Measurements from ENCODE around the gene NT5DC2.
"Not testable (repeated sequence)": the region's sequence is repeated elsewhere in the genome, so short reads cannot be mapped to it uniquely, and the experiment has no call there.

The NT5DC2 gene

DNA sequence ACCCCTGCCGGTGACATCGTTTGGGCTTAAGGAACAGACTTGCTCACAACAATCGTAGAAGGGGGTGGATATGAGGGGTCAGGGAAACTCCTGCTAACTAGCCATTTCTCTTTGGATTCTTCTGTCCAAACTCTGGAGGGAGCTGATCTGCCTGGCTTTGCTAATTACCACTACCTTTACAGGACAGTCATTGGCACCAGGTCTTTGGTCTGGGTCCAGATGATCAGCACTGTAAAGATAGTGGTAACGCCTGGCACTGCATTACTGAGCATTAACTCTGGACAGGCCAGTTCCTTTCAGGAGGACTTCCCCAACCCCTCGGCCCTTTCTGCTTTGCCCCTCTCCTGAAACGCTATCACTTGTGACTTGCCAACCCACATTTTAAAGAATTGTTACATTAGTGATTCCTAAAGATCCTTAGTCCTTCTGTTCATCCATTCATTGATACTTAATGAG is 3.5 kb upstream of the NT5DC2 start:
- no peak for DNase-seq (ENCODE audit: low read depth, low spot score)

DNA sequence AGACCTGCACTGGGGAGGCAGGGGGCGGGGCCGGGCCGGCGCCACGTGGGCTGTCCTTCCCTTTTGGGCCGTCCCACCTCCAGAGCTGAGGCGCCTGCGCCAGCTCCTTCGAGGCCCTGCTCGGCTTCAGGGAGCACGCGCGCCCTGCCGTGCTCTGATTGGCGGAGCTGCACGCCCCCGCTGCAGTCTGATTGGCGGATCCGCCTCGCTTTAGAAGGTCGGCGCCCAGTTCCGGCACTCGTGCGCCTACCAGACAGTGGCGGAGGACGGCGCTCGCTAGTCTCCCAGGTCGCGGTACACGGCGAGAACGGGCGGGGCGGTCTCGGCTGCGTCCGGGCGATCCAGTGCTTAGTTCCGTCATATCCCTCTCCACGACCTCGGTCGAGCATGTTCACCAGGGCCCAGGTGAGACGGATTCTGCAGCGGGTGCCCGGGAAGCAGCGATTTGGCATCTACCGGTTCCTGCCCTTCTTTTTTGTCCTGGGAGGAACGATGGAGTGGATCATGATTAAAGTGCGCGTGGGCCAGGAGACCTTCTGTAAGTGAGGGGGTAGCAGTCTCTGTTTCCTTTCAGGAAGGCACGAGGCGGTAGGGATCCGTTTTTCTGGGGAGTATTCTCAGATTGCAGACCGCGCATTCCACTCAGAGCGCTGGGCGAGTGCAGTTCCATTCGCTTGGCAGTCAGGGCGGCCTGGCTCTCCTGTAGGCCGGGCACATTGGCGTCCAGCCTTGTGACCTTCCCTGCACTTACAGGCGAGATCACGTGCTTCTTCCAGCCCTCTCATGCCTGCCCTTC is 2.9 kb upstream of the NT5DC2 start, which contains the start of gene UQCC5:
TSS of gene UQCC5 (plus strand) at position 237 of the 796 bp plus-strand sequence. CDS start at position 388, 151 bp downstream.
- peak; percentile 100 for DNase-seq (ENCODE audit: low read depth, low spot score)

DNA sequence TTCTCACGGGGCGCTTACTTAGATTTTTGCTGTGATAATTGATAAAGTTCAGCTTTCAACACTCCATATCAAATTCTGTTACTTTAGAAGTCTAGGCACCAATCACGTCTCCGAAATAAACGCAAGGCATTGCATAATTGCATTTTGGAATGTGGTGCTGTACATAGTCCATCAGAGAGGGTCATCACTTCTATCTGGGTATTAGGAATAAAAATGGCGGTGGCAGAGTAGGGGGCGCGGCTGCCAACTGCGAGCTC is 2.4 kb upstream of the NT5DC2 start:
- DNase-seq (ENCODE audit: low read depth, low spot score) = no peak

DNA sequence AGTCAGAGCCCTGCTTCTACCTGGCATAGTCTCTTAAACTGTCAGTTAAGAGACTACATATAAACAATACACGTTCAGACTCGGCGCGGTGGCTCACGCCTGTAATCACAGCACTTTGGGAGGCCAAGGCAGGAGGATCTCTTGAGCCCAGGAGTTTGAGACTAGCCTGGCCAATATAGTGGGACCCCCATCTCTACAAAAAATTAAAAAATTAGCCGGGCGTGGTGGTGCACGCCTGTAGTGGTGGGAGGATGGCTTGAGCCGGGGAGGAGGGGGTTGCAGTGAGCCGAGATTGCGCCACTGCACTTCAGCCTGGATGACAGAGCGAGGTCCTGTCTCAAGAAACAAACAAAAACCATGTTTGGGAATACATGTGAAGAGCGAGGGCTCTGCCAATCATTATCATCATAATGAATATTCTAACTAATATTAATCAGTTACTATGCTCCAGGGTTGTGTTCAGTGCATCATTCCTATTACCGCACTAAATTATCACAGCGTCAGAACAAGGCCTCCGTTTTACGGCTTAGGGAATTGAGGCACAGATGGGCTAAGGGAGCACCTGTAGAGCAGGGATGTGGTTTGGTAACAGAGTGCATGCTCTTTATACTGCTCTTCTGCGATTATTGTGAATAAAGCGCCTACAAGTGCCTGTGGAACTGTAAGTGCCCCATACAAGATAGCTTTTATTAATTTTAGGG is 1.9 kb upstream of the NT5DC2 start:
- no peak for DNase-seq (ENCODE audit: low read depth, low spot score)

DNA sequence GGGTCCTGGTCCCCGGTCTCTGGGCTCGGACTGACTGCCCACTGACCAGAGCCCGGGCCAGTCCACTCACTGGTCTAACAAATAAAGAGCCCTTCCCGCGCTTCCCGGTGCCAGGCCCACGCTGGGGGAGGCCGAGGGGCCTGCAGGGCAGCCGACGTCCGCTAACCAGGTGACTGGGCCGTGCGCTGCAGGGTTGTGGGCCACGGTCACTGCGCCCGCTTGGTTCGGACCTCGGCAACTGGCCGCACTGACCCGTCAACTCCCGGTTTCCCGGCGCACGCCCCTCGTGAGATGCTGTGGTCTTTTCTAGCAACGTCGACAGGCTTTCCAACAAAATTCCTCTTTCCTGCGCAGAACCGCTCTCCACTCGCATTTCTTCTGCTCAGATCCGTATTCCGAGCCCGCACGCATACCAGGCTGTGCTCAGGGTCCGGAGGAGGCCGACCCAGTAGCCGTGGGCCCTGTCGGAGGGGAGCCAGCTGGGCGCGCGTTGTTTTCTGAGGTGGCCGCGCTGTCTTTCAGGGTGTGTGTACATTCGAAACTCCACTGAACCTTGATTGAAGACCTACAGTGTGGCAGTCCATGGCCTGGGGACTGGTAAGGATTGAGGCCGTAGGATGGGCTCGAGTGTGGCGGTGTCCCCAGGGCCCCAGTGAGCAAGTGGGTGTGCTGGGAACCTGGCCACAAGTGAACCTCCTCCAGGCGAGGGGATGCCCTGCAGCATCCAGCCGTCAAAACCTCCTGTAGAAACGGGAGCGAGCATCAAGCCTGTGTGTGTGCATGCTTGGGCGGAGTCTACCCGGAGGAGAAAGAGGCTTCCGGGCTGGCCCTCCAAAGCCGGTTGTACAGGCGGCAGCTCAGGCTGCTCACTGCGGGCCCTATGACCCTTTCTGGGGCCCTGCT is 875 bp upstream of the NT5DC2 start:
- DNase-seq (ENCODE audit: low read depth, low spot score) = peak; percentile 46

DNA sequence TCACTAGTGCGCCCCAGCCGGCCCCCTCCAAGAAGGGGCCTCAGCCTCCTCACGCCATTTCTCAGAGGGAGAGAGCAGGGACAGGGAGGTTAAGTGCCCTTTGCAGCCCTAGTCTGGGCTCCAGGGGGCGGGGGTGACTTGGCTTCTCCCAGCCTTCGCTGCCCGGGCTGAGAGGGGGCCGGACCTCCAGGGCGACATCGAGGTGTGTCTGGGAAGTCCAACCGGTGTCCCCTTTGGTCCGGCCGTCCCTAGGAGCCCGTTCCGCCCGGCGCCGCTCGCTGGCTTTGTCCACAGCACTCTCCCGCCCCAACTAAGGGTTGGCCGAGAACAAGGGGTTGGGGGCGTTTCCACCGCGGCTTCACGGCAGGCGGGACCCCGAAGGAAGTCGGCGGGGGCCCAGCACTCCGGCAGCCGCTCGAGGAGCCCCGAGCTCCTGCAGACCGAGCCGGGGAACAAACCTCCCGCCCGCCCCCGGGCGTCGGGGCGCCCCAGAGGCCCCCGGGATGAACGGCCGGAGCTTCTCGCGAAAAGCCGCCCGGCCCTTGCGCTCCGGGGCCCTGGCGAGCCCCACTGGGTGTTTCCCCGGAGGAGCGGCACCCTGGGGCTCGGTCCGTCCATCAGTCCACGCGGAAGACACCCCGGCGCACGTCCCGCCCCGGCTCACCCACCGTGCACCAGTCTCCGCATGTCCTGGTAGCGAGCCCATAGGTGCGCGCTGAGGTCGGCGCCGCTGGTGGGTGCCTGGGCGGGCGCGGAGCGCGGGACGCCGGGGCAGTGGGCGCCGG is 627 bp downstream of the NT5DC2 start:
- peak; percentile 64 for DNase-seq (ENCODE audit: low read depth, low spot score)

DNA sequence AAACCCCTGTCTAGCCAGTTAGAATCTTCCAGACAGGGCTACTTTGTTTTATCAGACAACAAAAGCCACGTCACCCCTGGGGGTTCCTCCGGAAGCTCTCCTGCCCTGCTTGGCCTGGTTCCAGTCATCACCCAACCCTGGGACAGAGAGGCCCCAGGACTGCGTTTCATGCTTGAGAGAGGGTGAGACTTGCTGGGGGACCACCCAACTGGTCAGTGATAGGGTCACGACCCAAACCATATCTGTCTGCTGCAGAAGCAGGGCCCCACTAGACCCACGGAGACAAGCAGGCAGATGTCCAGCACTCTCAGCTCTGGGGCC is 1.2 kb downstream of the NT5DC2 start:
- DNase-seq (ENCODE audit: low read depth, low spot score) = peak; percentile 73

DNA sequence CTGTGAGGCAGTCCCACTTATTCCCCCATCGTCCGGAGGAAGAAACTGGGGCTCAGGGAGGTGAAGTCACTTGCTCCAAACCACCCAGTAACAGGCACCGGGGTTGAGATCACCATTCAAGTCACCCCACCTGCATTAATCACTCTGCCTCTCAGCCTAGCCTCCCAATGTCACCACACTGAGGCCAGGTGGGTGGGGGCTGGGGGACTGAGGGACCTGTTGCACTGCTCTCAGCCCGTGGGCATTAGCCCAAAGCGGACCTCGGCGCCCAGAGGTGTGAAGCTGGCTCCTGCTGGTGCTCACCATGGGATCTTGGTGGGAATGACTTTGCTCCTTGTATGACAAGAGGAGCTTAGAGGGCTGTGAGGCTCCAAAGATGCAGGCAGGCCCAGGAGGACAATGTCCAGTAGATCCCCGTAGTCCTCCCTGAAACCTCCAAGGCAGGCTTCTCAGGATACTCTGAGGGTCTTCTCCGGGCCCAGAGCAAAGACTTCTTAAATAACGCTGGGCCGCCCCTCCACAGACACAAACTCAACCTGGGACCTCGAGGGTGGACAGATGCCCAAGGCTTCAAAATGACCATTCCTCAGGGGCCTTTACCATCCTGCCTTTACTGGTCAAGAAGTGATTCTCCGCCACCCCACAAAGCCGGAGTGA is 1.7 kb downstream of the NT5DC2 start:
- DNase-seq (ENCODE audit: low read depth, low spot score) = no peak

DNA sequence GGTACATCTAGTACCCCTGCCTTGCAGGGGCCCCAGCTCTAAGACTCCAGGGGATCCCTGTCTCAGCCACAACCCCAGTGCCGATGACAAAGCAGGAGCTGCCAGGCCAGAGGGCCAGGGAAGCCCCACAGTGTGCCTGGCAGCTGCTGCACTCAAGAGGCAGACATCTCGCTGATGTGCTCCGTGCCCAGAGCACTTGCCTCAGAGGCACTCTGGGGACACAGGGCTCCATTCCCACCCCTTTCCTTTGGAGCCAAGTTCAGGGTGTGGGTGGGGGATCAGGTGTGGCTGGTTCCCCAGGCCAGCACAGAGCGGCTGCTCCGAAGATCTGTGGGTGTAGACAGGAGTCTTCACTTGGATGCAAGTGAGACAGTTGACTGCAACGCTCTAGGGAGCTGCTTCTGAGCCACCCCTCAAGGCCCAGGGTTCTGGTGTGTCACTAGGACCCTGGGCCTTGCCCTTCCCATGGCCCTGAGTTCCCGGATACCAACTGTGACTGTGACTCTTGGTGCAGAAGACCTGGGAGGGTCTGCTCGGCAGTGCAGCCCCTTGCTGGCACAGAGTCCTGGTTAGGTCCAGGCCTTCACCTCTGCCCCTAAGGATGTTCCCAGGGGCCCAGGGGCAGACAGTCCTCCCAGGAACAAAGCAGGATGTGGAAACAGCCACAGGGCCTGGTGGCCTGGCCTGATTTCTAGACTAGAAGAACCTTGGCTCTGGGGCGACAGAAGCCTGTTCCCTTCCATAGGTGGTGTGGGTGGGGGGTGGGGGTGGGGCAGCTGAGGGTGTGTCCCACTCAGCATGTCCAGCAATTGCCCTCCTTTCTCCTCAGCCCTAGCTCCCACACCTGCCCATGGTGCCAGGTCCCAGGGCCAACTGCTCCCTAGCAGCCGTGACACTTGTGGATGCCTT is 2.5 kb downstream of the NT5DC2 start:
- DNase-seq (ENCODE audit: low read depth, low spot score) = no peak

DNA sequence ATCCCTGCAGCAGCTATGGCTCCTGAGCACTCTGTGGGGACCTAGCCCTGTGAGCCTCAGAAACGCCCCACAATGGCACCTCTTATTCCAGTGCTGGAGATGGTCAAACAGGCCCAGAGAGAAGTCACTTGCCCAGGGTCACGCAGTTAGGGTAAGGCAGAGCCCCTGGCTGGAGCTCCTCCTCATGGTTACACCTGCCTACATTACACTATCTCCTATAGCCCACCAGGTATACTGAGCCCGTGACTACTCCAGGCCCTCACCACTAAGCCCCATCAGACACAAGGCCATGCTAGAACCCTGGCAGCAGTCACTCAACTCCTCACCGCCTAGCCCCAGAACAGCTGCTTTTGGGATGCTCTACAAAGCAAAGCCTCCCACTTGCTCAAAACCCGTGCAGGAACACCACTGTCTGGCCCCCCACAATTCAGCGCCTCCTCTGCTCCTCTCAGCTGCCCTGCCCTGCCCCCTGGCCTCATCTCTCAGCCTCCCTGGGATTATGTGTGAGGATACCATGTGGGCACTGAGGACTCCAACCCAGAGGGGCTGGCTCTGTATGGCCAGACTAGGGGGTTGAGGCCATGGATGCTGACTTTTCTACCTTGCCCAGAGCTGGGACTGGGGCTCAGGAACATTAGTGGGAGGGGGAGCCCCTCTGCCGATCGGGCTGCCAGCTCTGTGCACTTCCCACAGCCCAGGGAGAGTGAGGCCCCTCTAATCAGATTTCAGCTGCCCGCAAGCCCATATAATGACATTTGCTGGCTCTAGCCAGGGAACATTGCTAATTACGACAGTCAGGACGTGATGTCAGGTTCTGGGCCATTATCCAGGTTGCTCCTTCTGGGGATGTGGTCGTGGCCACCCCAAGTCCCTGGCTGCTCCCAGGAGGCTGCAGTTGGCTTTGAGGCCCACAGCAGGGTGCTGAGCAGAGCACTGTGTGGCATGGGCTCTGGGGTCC is 4.0 kb downstream of the NT5DC2 start:
- peak; percentile 86 for DNase-seq (ENCODE audit: low read depth, low spot score)

DNA sequence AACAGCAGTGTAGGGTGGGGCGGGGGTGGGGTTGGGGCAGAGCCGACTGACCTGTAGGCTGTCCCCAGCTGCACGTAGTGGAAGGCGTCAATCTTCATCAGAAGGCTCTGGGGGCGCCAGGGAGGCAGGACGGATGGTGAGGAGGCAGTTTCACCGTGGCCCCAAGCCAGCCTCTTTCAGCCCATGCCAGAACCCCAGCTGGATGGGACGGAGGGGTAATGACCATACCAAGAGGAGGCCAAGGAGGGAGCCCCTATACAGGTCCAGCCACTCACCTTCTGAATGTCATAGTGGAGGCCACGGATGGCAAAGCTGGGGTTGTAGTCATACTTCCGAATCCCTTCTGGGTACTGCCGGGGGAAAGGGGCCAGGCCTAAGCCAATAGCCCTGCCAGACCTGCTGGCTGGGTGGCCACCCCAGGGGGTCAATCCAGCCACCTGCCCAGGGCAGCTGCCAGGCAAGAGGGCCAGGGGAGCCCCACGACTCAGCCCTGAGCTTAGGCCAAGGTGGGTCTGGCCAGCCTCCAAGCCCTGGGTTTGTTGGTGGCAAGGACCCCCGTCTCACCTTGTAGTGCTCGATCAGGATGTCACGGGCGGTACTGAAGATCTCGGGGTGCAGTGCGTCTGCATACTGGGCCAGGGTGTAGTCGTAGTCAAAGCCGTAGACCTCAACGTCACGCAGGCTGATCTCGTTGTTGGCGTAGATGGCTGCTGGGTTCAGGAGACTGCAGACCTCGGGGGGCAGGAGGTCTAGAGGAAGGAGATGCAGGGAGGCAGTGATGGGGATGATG is 4.9 kb downstream of the NT5DC2 start:
- DNase-seq (ENCODE audit: low read depth, low spot score) = no peak

DNA sequence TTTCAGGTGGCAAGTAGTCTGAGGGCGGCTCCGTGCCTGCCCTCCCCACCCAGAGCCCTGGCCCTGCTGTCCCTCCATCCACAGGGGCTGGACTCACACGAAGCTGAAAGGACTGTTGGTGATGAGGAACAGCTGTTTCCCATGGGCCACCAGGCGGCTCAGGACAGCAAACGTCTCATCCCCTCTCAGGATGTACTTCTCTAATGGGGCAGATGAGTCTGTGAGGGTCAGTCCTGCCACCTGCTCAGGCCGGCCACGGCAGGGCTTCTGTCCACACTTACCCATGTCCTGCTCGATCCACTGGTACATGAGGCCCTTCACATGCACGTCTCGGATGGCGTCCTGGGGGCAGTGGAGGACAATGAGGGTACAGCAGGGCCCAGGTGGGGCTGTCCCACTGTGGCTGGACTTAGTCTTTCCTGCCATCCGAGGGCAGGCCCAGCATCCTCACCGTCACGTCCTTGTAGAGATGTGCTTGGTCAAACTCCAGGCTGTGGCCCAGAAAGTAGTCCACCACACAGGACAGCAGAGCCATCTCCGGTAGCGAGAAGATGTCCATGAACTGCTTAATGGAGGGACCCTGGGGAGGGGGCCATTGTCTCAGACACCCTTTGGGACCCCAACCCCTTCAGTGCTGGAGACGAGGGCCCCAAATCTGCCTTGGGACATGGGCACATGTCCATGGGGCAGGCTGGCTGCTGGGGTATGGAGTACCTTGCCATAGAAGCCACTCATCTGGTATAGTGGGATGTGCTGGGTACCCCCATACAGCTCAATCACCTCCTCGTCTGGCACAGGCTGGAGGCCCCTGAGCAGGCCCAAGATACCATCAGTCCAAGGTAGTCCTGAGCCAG is 5.7 kb downstream of the NT5DC2 start:
- DNase-seq (ENCODE audit: low read depth, low spot score) = no peak

DNA sequence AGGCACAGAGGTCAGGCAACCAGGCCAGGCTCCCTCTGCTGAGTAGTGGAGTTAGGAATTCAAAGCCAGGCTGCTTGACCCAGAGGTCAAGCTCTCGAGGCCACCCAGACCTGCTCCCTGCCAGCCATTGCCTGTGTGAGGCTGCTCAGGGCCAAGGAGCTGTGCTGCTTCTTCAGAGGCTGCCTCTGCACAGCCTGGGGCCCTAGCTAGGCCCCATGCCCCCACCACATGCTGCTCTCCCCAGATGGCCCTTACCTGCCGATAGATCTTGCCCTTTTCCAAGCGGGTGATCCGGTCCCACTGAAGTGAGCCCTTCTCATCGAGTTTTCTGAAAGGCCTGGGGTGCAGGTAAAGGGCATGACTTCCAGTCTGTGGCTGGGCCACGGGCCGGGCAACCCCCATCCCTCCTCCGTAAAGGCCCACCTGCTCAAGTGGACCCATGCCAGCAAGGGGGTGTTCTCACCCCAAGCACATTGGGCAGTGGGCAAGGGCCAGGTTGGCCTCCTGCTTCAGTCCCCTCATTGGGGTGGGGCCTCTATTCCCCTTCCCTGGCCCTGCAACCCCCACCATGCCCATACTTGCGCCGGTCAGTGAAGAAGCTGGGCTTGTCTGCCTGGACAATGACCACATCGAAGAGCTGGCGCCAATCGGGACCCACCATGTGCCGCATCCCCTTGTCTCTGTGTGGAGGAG is 6.5 kb downstream of the NT5DC2 start:
- no peak for DNase-seq (ENCODE audit: low read depth, low spot score)

DNA sequence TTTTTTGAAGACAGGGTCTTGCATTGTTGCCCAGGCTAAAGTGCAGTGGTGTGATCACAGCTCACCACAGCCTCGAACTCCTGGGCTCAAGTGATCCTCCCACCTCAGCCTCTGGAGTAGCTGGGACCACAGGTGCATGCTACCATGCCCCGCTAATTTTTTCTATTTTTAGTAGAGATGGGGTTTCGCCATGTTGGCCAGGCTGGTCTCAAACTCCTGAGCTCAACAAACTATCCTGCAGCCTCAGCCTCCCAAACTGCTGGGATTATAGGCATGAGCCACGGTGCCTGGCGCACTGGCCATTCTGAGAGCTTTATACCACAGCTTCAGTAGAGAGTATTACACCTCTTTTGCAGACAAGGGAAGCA is 7.0 kb downstream of the NT5DC2 start:
- not testable (repeated sequence) for DNase-seq (ENCODE audit: low read depth, low spot score)

DNA sequence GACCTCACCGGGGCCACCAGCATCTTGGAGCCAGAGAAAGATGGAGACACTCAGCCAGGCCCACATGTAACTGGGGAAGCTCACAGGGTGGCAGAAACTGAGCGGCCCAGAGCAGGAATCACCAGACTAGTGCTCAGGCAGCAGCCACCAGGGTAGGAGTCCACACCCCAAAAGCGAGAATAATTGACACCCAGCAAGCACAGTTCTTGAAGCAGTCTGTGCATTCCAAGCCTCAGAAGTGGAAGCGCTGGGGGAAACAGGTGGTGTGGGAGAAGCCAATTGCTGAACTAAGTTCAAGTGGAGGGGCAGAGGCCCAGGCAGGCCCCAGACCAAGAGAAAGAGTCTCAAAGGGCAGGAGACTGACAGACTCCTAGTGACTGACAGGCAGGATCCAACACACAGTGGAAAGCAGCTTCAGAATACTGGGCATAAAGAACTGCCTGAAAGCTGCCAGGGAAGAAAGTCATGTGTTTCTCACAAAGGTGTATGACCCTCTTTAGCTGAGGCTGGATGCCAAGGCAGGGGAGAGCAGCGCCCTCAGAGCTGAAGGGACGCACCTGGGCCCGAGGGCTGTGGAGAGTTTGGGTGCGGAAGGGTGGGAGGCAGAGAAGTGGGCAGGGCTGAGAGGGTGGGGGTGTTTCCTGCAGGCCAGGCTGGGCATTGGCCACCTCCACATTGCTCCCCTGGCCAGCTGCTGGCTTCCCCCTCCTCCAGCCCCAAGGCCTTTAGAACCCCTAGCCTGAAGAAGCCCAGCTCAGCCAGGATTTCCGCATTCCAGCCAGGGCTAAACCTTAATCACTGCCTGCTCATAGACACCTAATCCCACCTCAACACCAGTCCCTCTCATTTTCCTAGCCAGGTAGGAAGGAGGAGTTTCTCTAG is 7.7 kb downstream of the NT5DC2 start:
- no peak for DNase-seq (ENCODE audit: low read depth, low spot score)
